ENCODE data around the gene DLGAP1. TPM values are rescaled to one million over a fixed set of nuclear protein-coding genes. Genes with fewer than 3 reads are reported as not detected.

Gene DLGAP1
- total RNA-seq, 1 donor from 2014 or later, result 0.52 TPM

DNA sequence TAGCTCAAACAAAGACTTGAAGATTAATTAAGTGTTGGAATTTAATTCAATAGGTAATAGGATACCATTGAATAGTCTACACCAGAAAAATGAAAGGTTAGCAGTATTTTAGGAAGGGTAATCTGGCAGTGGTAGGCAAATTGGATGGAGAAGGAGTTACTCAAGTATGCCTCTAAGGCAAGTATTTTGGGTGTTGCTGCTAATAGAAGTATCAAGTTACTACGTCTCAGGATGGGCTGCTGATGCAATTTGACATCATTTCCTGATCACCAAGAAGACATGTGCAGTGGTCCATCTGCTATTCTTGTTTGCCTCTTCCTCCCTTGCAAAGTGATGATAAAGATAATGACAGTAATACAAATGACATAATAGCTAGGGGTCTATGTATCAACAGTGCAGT is 519.8 kb downstream of the DLGAP1 start:
- no peak for DNase-seq (ENCODE audit: low spot score)

DNA sequence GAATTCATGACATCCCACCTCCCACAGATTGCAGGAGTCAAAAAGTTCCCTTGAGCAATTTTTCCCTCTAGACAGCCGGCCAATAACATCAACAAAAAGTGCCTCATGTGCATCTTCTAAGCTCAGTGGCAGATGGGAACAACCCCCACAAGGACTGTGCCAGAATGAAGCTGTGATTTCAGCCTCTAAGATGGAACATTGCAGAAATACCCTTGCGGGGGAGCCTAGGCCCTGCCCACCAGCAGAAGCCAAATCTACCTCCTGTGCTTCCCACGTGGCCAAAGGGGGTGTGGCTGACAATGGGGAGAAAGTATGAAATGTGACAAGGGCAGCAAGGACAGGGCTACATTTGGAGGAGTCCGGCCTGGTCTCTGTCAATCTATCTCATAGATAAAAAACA is 522.8 kb downstream of the DLGAP1 start:
- no peak for DNase-seq (ENCODE audit: low spot score)

DNA sequence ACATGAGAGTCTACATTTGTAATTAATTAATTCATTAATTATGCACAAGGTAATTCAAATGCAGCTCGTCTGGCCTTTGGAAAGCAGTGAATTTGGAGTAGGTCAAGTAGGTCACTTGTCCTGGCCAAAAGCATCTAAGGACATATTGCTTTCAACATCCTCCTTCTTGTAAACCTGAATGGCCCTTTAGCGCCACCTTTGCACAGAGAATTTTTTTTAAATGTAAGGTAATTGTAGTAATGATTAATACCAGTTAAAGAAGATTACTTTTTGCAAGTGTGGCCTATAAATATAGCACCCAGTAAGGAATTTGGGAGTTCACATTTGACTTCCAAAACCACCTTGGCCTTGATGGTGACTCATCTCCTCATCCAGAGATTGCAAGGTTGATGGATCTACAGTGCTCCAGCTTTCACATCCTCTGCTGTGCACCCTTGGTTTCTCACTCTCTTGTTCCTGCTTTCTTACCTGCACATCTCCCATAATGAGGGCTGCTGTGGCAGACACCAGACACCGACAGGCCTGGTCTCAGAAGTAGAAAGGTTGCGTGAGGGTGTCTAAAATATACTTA is 523.5 kb downstream of the DLGAP1 start:
- DNase-seq (ENCODE audit: low spot score), result no peak

DNA sequence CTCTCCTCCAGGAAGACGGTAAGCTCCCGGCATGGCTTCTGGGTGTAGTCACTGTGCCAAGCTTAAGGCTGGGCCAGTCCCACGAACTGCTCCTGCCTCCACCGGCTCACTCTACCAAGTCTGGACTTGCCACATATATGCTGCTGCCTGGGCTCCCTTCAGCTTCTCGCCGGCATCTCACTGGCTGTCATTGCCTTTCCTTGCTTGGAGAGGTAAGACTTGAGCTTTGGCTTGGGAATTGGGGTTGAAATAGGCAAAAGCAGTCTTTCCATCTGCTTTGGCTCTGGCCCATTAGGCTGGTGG is 524.1 kb downstream of the DLGAP1 start:
- no peak for DNase-seq (ENCODE audit: low spot score)

DNA sequence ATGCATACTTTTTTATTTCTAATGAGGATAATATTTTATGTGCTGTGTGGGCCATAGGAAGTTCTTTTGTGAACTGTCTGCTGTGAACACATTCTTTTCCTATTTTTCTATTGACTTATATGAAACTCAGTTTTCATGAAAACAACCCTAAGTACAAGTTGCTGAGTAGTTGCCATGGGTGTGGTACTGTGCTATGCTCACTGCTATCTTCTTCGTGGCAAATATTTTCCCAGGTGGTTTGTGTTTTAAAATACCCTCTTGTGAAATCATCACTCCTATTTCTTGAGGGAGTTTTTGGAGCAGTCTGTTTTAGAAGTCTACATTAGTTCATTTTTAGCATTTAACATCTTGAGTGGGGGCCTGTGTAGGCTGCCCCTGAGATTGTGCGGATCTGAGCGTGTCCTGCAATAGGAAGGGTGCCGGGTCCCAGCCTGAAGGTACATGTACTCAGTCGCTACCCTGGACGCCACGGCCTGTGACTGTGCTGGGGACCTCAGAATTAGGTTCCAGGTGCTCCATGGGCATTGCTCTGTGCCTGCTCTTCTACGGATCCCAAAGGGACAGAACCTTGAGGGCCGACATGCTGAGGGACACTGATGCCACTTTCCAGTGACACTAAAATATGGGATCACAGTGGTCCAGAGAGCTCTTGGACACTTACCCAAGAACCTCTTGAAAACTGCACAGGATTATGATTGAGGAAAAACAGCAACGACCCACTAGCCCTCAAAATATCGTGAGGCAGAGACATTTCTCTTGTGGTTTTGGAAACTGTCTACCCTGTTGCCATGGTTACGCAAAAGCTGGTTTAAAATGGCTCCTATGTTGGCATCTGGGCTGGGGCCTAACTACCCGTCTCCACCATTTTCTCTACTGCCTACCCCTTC is 524.7 kb downstream of the DLGAP1 start:
- no peak for DNase-seq (ENCODE audit: low spot score)

DNA sequence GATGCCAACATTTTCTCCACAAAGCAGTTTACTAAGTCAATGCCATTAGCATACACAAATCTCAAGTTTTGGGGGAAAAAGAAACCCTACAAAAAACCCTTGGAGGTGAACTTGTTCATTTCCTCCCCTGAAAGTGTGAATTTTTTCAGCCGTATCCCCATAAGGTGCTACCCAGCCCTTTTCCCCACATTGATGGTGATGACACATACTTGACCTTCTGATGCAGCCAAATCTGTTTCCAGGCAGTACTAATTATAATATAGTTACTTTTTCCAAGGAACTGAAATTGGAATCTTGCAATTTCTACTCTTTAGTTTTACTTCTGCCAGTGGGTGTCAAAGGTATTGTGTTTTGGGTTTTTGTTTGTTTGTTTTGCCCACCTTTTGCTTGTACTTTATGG is 530.7 kb downstream of the DLGAP1 start:
- no peak for DNase-seq (ENCODE audit: low spot score)

DNA sequence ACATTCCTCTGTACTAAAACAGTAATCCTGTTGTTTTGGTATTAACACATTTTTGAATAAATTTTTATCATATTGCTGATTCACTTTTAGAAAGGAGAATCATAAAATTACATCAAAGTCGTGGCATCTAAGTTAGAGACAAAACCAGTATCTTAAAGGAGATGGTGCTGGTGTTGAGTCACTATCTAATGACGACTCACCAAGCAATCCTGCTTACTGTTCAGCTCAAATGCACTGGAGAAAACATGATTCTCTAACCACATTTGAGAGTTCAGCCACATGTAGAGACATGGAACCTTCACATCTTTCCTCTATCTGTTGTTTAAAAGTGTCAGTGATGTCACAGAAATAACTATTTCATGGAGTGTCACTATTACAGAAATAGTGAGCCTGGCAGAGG is 531.4 kb downstream of the DLGAP1 start:
- no peak for DNase-seq (ENCODE audit: low spot score)

DNA sequence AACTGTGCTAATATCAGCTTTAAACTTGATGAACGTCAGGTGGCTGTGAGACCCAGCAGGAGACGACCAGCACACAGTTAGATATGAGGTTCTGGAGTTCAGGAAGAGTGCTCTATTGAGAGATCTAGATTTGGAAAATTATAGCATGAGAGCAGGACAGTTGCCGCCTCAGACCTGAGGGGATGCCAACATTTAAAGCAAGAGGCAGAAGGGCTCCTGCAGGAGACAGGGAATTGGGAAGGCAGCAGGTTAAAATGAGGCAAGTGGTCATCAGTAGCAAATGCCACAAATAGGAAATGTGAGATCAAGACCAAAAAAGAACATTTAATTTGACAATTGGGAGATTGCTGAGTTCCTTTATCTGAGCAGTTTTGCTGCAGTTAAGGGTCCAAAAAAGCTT is 533.3 kb downstream of the DLGAP1 start:
- DNase-seq (ENCODE audit: low spot score), result no peak

DNA sequence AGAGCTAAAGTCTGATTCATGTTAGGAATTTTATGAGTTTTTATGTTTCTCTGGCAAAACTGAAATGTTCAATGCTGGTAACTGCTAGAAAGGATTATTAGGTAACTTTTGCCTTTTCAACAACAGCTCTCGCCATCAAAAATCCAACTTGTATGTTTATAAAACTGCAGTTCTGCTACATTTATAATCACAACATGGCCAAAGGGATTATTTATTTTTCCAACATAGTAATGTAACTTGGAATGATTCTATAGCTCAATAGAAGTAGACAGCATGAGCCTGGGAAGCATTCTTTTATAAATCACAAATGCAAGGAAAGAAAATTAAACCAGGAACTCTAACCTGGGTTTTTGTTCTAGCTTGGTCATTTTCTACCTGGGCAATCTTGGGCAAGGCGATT is 534.3 kb downstream of the DLGAP1 start:
- no peak for DNase-seq (ENCODE audit: low spot score)

DNA sequence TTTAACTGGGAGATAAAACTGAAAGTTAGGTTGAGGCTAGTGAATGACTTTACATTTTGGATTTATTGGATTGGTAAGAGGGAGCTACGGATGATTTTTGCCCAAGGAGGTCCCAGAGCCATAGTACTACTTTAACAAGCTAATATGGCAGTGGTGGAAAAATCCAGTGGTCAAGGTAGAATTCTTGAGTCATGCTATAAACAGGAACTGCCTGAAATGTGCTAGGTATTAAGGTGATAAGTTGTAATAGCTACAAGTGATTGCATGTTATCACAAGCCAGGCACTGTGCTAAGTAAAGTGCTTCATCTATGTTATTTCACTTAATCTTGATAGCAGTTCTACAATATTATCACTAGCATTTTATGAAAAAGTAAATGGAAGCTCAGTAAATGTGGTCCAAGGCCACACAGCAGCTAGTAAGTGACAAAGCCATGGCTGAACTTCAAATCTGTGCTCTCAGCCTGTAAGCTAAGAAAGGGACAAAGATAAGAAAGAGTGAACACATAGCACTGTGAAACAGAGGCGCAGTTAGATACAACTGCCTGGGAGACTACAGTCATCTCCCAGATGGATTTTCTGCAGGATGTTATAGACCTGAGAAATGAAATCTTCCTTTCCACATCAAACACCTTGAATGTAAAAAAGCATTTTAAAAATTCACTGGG is 535.6 kb downstream of the DLGAP1 start:
- DNase-seq (ENCODE audit: low spot score), result no peak

DNA sequence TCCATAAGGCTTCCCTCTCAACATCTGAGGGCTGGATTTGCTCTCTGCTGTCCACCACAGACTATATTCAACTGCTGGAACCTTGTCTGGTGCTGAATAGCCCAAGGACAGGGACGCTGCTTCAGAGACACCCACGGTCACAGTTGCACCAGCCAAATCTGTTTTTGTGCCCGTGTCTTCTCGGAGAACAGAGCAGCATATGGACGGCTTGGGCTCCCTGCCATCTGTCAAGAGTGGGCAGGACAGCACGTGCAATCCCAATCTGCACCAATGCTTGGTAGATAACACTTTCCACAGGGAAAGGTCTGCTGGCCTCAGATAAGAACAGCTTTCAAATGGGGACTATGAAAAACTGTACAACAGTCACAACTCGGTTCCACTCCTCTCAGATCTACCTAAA is 539.0 kb downstream of the DLGAP1 start:
- no peak for DNase-seq (ENCODE audit: low spot score)

DNA sequence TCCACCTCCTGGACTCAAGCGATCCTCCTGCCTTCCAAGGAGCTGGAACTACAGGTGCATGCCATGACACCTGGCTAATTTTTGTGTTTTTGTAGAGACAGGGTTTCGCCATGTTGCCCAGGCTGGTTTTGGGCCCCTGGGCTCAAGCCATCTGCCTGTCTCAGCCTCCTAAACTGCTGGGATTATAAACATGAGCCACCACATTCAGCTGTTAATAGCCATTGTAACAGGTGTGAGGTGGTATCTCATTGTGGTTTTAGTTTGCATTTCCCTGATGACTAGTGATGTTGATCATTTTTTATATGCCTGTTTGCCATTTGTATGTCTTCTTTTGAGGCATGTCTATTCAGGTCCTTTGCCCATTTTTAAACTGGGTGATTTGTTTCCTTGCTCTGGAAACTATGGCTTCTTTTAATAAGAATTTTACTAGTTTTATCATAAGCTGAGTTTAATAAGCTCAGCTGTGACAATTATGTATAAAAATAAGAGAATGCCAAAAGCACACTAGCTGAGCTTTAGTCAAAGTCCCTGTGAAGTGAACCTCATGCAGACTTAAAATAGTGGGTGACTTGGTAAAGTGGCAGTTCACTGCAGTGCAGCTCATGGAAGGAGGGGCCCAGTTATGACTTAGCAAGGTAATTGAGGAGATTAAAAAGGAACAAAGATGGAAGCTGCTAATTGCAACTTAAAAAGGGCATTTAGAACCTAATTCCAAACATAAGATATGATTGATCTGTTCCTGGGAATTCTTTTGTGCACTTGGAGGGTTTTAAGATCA is 540.1 kb downstream of the DLGAP1 start:
- no peak for DNase-seq (ENCODE audit: low spot score)

DNA sequence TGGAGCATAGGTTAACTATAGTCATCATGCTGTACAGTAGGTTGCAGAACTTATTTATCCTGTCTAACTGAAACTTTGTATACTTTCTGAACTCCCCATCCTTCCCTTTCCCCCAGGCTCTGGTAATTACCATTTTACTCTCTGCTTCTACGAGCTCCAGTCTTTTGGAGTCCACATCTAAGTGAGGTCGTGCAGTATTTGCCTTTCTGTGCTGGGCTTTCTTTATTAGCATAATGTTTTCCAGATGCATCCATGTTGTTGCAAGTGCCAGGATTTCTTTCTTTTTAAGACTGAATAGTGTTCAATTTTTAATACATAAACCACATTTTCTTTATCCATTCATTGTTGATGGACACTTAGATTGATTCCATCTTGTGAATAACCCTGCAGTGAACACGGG is 541.0 kb downstream of the DLGAP1 start:
- no peak for DNase-seq (ENCODE audit: low spot score)

DNA sequence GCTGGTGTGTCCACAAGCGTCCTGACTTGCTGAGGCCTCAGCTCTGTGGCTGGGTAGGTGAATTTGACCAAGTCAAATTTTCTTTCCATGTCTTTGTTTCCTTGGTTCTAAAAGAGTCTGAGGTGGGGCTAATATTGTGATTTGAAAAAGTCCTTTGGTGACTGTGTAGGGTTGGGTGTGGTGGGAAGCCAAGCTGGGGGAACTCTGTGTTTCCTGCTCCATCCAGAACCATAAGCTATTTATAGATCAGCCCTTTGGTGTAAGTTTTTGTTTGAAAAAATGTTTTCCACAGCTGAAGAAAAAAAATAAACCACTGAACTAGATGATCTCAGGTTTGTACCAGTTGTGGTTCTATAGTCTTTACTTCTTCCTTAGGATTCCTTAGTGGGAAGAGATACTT is 542.4 kb downstream of the DLGAP1 start:
- DNase-seq (ENCODE audit: low spot score), result no peak

DNA sequence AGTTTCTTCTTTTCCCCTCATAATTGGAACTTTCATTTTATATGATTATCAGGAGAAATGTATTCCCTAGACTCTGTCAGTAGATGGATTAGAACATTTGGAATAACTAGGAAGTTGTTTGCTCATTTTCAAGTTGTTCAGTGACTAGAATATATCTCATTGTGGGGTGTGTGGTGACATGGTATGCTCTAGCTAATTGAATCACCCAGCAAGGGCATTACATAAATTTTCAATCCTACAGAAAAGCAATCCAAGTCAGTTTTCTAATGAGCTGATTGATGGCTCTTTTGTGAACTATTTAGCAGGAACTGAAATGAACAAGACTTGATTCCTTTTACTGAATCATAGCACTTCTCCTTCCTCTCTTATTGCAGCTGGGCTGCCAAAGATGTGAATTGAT is 543.7 kb downstream of the DLGAP1 start:
- DNase-seq (ENCODE audit: low spot score), result no peak

DNA sequence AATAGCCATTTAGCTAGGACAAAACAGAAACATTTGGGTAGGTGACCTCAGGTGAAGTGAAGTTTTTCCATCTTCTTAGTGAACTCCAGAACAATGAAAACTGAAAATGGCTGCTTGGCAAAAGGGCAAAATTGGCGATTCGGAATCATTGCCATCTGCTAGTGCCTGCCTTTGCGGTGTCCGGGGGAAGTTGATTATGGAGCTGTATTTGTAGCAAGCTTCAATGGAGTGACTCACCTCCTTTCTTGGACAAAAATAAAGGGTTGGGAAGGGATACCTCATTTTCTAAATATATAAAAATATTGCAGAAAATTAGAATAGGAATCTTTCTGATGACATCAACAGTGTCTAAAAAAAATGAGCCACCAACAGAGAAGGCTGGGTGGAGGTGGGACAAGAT is 544.6 kb downstream of the DLGAP1 start:
- no peak for DNase-seq (ENCODE audit: low spot score)

DNA sequence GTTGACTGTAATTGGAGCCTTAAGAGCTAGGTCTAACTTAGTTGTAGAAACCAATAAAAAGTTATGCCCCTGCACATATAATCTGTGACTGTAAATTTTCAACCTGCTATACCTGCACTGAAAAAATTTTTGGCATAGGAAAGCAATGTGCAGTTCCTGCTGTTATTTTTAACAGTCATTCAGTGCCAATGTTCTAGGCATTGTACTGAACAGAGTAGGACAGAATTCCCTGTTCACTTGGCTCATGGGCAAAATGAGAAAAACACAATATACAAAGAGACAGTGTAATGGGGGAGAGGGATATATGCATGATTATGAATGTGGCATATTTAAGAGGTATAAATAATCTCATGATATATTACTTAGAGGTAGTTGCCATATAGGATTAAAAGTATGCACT is 547.2 kb downstream of the DLGAP1 start:
- no peak for DNase-seq (ENCODE audit: low spot score)

DNA sequence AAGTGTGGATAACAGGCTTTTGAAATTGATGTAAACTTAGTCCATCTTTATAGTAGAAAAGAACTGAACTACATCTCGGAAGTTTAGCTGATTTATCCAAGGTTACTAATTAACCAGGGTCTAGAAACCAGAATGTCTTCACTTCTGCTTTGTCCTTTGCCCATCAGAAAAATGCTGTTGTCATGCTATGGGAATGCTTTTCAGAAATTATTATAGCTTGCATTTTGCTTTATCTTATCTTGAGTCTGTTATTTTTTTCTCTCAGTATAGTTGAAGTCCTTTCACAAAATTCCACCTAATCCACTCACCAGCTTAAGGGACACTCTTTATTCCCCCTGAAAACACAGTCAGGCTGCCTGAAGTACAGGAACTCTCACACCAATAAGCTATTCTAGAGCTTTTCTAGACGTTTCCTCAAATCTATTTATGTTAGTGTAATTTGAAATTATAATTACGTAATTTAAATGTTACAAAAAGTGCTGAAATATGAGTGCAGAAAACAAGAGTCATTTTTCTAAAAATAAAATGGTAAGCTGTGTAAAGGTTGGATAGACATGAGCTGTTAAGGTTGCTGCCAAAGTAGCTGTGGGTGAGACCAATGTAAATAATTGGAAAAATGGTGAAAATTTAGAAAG is 548.9 kb downstream of the DLGAP1 start:
- DNase-seq (ENCODE audit: low spot score), result no peak

DNA sequence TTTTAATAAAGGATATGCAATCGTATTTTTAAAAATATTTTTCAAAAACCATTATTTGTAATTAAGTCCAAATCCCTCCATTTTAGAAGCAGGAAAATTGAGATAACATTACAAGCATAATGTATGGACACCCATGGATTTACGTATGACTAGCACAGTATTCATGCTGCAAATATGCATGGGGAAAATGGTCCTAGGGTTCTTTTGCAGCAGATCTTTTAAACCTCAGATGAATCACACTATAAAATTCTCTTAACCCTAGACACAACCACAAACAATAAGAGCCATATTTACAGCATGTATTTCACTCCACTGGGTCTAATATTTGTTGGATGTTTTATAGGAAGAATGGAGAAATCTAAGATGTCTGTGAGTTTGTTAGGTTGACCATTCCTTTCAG is 551.8 kb downstream of the DLGAP1 start:
- no peak for DNase-seq (ENCODE audit: low spot score)

DNA sequence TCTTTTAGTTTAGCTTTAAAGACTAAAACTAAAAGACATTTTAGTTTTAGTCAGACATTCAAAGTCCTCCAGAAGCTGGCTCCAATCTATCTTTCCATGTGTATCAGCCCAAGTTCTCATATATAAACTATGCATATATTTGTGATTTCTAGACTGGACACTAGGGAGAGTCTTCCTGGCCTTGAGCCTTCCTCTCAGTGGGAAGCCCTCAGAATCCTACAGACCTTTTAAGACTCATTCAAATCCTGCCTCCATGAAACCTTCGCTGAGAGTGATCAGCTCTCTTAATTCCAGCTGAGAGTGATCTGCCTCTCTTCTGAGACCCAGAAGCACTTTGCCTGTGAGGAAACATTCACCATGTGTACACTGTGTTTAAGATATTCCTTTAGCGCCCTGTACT is 552.4 kb downstream of the DLGAP1 start:
- no peak for DNase-seq (ENCODE audit: low spot score)

DNA sequence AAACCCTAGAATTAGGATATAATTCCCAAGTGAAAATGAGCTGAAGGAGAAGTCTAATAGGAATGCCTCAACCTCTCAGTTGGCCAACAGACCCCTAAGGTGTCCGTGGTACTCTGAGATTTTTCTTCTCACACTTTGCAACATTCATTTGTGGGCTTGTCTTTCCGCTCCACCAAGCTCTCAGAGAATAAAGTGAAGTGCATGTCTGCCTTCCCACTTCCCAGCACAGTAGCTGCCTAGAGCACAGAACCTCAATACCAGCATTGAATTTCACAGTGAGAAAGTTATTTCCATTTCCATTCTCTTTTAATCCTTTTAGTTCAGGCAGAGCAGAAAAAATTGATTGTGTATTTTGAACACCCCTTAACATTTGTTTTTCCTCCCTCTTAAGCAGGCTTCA is 553.3 kb downstream of the DLGAP1 start:
- DNase-seq (ENCODE audit: low spot score), result no peak

DNA sequence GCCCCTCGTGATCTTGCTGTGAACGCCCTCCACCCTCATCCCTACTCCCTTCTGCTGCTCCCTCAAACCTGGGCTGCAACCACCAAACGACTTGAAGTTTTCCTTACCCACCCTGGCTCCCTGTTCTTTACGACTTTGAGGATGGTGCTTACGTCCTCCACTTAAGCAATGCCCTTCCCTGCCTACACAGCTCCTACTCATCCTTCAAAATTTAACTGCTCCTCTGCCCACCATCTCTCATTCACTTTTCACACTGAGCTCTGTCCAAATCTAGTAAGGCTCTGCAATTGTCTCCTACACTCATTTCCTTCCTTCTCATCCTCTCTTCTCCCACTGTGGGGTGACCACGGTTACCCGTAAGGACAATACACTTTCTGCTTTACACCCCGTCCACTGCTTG is 554.1 kb downstream of the DLGAP1 start:
- no peak for DNase-seq (ENCODE audit: low spot score)
